T-cell (primary cell): ENCODE data around the gene MAGEA2. TPM values are rescaled to one million over a fixed set of nuclear protein-coding genes. Genes with fewer than 3 reads are reported as not detected.
"Not testable (repeated sequence)": the region's sequence is repeated elsewhere in the genome, so short reads cannot be mapped to it uniquely, and the experiment has no call there.

Source experiments
- ATAC-seq, 4 experiments: fragments of 200-7000 bp in 3 of 4; fragments of 150-1000 bp in 1 of 4; cut with Tn5 transposase; replicated peaks in 1 of 4; 1 replicate in 3 of 4; 2 replicates in 1 of 4; pipeline ENCODE4 v1.10.0; 2021; ENCODE audit warnings: moderate library complexity in 3 of 4, mild to moderate bottlenecking in 2 of 4, moderate number of reproducible peaks in 1 of 4
- CTCF ChIA-PET, 2 donors: fragments of 300-600 bp; sonication (Branson Sonifier 250); formaldehyde crosslinking; loops; one replicate each; lab custom pipeline; 2022; ENCODE audit warnings: antibody characterized with exemption in 2 of 2; lab: Charles Lee
- POLR2A ChIA-PET, 2 donors: fragments of 300-600 bp; sonication (Branson Sonifier 250); formaldehyde crosslinking; loops; one replicate each; lab custom pipeline; 2022; ENCODE audit warnings: antibody characterized with exemption in 2 of 2; lab: Charles Lee
- DNase-seq, 35 experiments: peaks; one replicate each; pipeline versions ENCODE4 v3.0.0 to v3.0.0-alpha.2; 2013 to 2023
- H3K27ac ChIP-seq: one replicate; pipeline ENCODE4 v1.5.1; 2013; ENCODE audit warnings: low read length
- H3K27me3 ChIP-seq, 2 experiments: replicated peaks in 1 of 2; 1 replicate in 1 of 2; 2 replicates in 1 of 2; pipeline versions ENCODE4 v1.6.1 to v1.7.0; 2013; ENCODE audit warnings: low read length in 1 of 2, mixed read lengths in 1 of 2; ENCODE audit not compliant: control insufficient read depth in 2 of 2, insufficient read depth in 2 of 2; ENCODE audit errors: extremely low read depth in 1 of 2
- H3K36me3 ChIP-seq, 2 donors: 1 replicate in 1 of 2; 2 replicates in 1 of 2; pipeline versions ENCODE4 v1.6.1 to v1.7.0; 2013; ENCODE audit warnings: low read length in 1 of 2; ENCODE audit not compliant: control insufficient read depth in 2 of 2, insufficient read depth in 1 of 2; ENCODE audit errors: extremely low read depth in 1 of 2
- H3K4me1 ChIP-seq, 2 experiments: 1 replicate in 1 of 2; 2 replicates in 1 of 2; pipeline versions ENCODE4 v1.6.1 to v1.7.0; 2013; ENCODE audit warnings: low read length in 2 of 2, mixed read lengths in 1 of 2; ENCODE audit not compliant: insufficient read depth in 2 of 2, control insufficient read depth in 1 of 2; ENCODE audit errors: extremely low read depth in 1 of 2
- H3K4me3 ChIP-seq, 2 donors: 1 replicate in 1 of 2; 2 replicates in 1 of 2; pipeline versions ENCODE4 v1.5.1 to v1.7.0; 2013; ENCODE audit warnings: mild to moderate bottlenecking in 2 of 2, low read length in 1 of 2, moderate library complexity in 1 of 2; ENCODE audit not compliant: control insufficient read depth in 1 of 2; ENCODE audit errors: extremely low read depth in 1 of 2
- H3K9me3 ChIP-seq: 2 replicates; pipeline ENCODE4 v1.7.0; 2013
- H3K27ac Mint-ChIP-seq, 2 donors: one replicate each; pipeline ENCODE4 v1.8.0; 2020 to 2021; ENCODE audit warnings: mild to moderate bottlenecking in 2 of 2, mixed read lengths in 2 of 2
- H3K27me3 Mint-ChIP-seq, 2 donors: one replicate each; pipeline ENCODE4 v1.8.0; 2021 to 2022; ENCODE audit warnings: mixed read lengths in 2 of 2
- H3K36me3 Mint-ChIP-seq: one replicate; pipeline ENCODE4 v1.8.0; 2021; ENCODE audit warnings: mixed read lengths
- H3K4me1 Mint-ChIP-seq, 3 donors: one replicate each; pipeline ENCODE4 v1.8.0; 2020 to 2022; ENCODE audit warnings: mixed read lengths in 3 of 3, mild to moderate bottlenecking in 1 of 3
- H3K4me3 Mint-ChIP-seq, 3 donors: one replicate each; pipeline ENCODE4 v1.8.0; 2020 to 2022; ENCODE audit warnings: mild to moderate bottlenecking in 3 of 3, mixed read lengths in 3 of 3, moderate library complexity in 3 of 3
- H3K9me3 Mint-ChIP-seq, 3 donors: one replicate each; pipeline ENCODE4 v1.8.0; 2020 to 2022; ENCODE audit warnings: mixed read lengths in 3 of 3
- WGBS: methylation state at CpG from one replicate; pipeline ENCODE4 v1.1.5; 2013; ENCODE audit warnings: missing lambda C conversion rate; ENCODE audit not compliant: insufficient coverage; 5-methylcytosine and 5-hydroxymethylcytosine counted together
- total RNA-seq, 35 experiments: library from RNA in 6 of 35; stranded (reverse) in 6 of 35; fragments of 120-200 nt in 1 of 35; gene quantifications; one replicate each; pipeline versions ENCODE4 v1.2.1 to v1.2.4 and lab custom pipeline; 2013 to 2026

Gene MAGEA2
- total RNA-seq, result under 1 TPM in 1 of 5 donors, not detected in 4; 0.19 TPM
- total RNA-seq (2013), result not detected
- 0 reads per million in 29 experiments for total RNA-seq (lab: John Stamatoyannopoulos, UW)

GRCh38 chrX:152753686-152754650 is at the start of gene MAGEA2:
TSS of gene MAGEA2 (minus strand) at chrX:152753842. CDS start at chrX:152751363, 2,479 bp downstream.
- H3K4me3 Mint-ChIP-seq, POLR2A ChIA-PET, H3K4me1 Mint-ChIP-seq, DNase-seq, H3K36me3 ChIP-seq, CTCF ChIA-PET, H3K4me3 ChIP-seq, H3K36me3 Mint-ChIP-seq, H3K27me3 ChIP-seq, H3K27me3 Mint-ChIP-seq, H3K4me1 ChIP-seq, H3K27ac ChIP-seq, H3K9me3 Mint-ChIP-seq, ATAC-seq, H3K9me3 ChIP-seq, H3K27ac Mint-ChIP-seq: not testable (repeated sequence)
- no CpG with 5 or more reads among the region's 35 CpGs for whole genome bisulfite sequencing

GRCh38 chrX:152798945-152799344 is 45.3 kb upstream of the MAGEA2 start:
- ATAC-seq (no peak), DNase-seq (no peak)
- no peaks in the 10 kb centered on the region for H3K36me3 ChIP-seq
- POLR2A ChIA-PET, result no interaction called here
- no peaks in the 10 kb centered on the region for H3K4me1 ChIP-seq
- no peaks in the 10 kb centered on the region for H3K36me3 Mint-ChIP-seq
- no peak overlapping the region for H3K27ac ChIP-seq
- H3K4me1 Mint-ChIP-seq, result no peaks in the 10 kb centered on the region
- H3K4me3 Mint-ChIP-seq, result no peak overlapping the region
- CTCF ChIA-PET, result no interaction called here
- no peaks in the 10 kb centered on the region for H3K27me3 ChIP-seq
- H3K27me3 Mint-ChIP-seq, result peaks cover 2 to 23% of the 10 kb centered on the region in 2 donors
- no CpG with 5 or more reads among the region's 1 CpG for WGBS
- no peaks in the 10 kb centered on the region for H3K9me3 Mint-ChIP-seq
- no peak overlapping the region for H3K27ac Mint-ChIP-seq
- H3K9me3 ChIP-seq, result no peaks in the 10 kb centered on the region
- H3K4me3 ChIP-seq, result no peak overlapping the region

- DNase-seq, H3K27ac Mint-ChIP-seq, H3K9me3 Mint-ChIP-seq, H3K4me1 ChIP-seq, CTCF ChIA-PET, H3K9me3 ChIP-seq, H3K4me1 Mint-ChIP-seq, H3K4me3 Mint-ChIP-seq, H3K27me3 Mint-ChIP-seq, H3K27me3 ChIP-seq, H3K4me3 ChIP-seq, POLR2A ChIA-PET, H3K27ac ChIP-seq, ATAC-seq, H3K36me3 Mint-ChIP-seq, H3K36me3 ChIP-seq: not testable (repeated sequence)
- WGBS, result no CpG with 5 or more reads among the region's 3 CpGs
These were observed 33.4 kb upstream of the MAGEA2 start for GRCh38 chrX:152787062-152787461.

GRCh38 chrX:152769549-152770289 is 16.1 kb upstream of the MAGEA2 start, which contains the start of gene MAGEA6:
TSS of gene MAGEA6 (minus strand) at chrX:152769689. CDS start at chrX:152767650, 2,039 bp downstream.
- H3K27me3 Mint-ChIP-seq, H3K9me3 Mint-ChIP-seq, H3K27ac Mint-ChIP-seq, H3K36me3 ChIP-seq, DNase-seq, H3K27ac ChIP-seq, ATAC-seq, H3K36me3 Mint-ChIP-seq, POLR2A ChIA-PET, CTCF ChIA-PET, H3K4me1 Mint-ChIP-seq, H3K4me1 ChIP-seq, H3K9me3 ChIP-seq, H3K27me3 ChIP-seq, H3K4me3 ChIP-seq, H3K4me3 Mint-ChIP-seq: not testable (repeated sequence)
- no CpG with 5 or more reads among the region's 29 CpGs for WGBS

- H3K4me1 Mint-ChIP-seq, ATAC-seq, H3K27me3 Mint-ChIP-seq, H3K27ac ChIP-seq, H3K36me3 ChIP-seq, H3K9me3 Mint-ChIP-seq, H3K4me3 Mint-ChIP-seq, H3K4me1 ChIP-seq, H3K9me3 ChIP-seq, H3K27ac Mint-ChIP-seq, H3K36me3 Mint-ChIP-seq, POLR2A ChIA-PET, DNase-seq, H3K4me3 ChIP-seq, CTCF ChIA-PET, H3K27me3 ChIP-seq: not testable (repeated sequence)
- WGBS, result 100% methylated on average over 1 of the region's 9 CpGs
These were observed 12.9 kb upstream of the MAGEA2 start for GRCh38 chrX:152766562-152766961.

GRCh38 chrX:152761582-152761981 is 7.9 kb upstream of the MAGEA2 start:
- CTCF ChIA-PET, H3K4me3 ChIP-seq, H3K9me3 ChIP-seq, H3K36me3 Mint-ChIP-seq, H3K27me3 Mint-ChIP-seq, H3K27me3 ChIP-seq, ATAC-seq, DNase-seq, POLR2A ChIA-PET, H3K4me3 Mint-ChIP-seq, H3K9me3 Mint-ChIP-seq, H3K4me1 Mint-ChIP-seq, H3K27ac Mint-ChIP-seq, H3K27ac ChIP-seq, H3K36me3 ChIP-seq, H3K4me1 ChIP-seq: not testable (repeated sequence)
- WGBS, result no CpG with 5 or more reads among the region's 7 CpGs
